Measurements from ENCODE around the gene ZNF532. TPM values are rescaled to one million over a fixed set of nuclear protein-coding genes. Genes with fewer than 3 reads are reported as not detected.

Gene ZNF532
- total and polyA plus RNA-seq, 4 donors: 19.3 to 194 (median 113) TPM

DNA sequence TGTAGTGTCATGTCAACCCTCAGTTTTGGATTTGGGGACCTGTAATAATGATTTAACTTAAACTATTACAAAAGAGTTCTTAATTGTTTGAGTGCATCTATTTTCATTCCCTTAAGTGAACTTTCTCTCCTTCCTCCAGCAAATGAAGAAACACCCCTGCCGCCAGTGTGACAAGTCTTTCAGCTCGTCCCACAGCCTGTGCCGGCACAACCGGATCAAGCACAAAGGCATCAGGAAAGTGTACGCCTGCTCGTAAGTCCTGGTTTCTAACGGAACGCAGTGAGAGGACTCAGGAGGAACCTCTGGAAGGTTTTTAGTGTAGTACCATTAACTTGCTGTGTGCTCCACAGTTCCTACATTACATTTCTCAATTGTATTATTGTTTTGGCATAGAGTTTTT is 114.2 kb downstream of the ZNF532 start:
- intact Hi-C loops (cut with DNase I): loop anchor here in 1 of 2 donors (5.0 kb wide), 1 partner anchor 42 kb away; no protein-coding TSS in a partner anchor
- H3K4me3 ChIP-seq (ENCODE audit: low read length in 2 of 2): no peak overlapping the region
- ATAC-seq (ENCODE audit: low FRiP score): no peak
- no peaks in the 10 kb centered on the region for H3K4me1 ChIP-seq (ENCODE audit: control insufficient read depth in 1 of 2, insufficient read depth in 2 of 2, low read length in 2 of 2)
- no peaks in the 10 kb centered on the region for H3K9me3 ChIP-seq (ENCODE audit: control insufficient read depth, low read length)
- no peaks in the 10 kb centered on the region for H3K27me3 ChIP-seq (ENCODE audit: control insufficient read depth in 1 of 2, insufficient read depth in 2 of 2, low read length in 1 of 2)
- no peak for DNase-seq
- peaks cover 2 to 4% of the 10 kb centered on the region in 2 donors for H3K36me3 ChIP-seq (ENCODE audit: control insufficient read depth in 1 of 2, insufficient read depth in 2 of 2, low read length in 1 of 2)
- 77 to 81% methylated on average over 8 of the region's 8 CpGs for WGBS, 2 donors
- H3K27ac ChIP-seq (ENCODE audit: low read depth in 1 of 2, low read length in 2 of 2): no peak overlapping the region

DNA sequence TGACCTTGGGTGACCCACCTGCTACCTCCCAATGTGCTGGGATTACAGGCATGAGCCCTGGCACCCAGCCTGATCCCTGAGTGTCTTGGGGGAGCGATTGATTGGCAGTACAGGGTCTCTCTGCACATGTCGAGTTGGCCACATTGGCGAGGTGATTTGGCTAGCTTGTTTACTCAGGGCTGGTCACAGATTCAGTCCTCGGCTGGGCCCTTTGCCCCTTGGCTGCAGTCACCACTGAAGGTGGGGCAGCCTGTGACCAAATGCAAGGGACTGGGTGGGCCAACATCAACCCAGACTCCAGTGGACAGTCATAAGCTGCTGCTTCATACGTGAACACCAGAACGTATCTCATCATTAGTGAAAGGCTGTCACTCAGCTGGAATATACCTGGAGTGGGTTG is 114.9 kb downstream of the ZNF532 start:
- no peak for DNase-seq
- ATAC-seq (ENCODE audit: low FRiP score): no peak
- Histone ChIP-seq H3K36me3 (ENCODE audit: control insufficient read depth in 1 of 2, insufficient read depth in 2 of 2, low read length in 1 of 2) (peaks cover 2 to 4% of the 10 kb centered on the region in 2 donors), H3K27ac (ENCODE audit: low read depth in 1 of 2, low read length in 2 of 2) (no peak overlapping the region), H3K4me1 (ENCODE audit: control insufficient read depth in 1 of 2, insufficient read depth in 2 of 2, low read length in 2 of 2) (no peaks in the 10 kb centered on the region), H3K9me3 (ENCODE audit: control insufficient read depth, low read length) (no peaks in the 10 kb centered on the region), H3K4me3 (ENCODE audit: low read length in 2 of 2) (no peak overlapping the region), H3K27me3 (ENCODE audit: control insufficient read depth in 1 of 2, insufficient read depth in 2 of 2, low read length in 1 of 2) (no peaks in the 10 kb centered on the region)
- WGBS, 2 donors: 51 to 59% methylated on average over 6 of the region's 6 CpGs
- intact Hi-C loops (cut with DNase I): loop anchor here in 1 of 2 donors (5.0 kb wide), 1 partner anchor 42 kb away; no protein-coding TSS in a partner anchor

DNA sequence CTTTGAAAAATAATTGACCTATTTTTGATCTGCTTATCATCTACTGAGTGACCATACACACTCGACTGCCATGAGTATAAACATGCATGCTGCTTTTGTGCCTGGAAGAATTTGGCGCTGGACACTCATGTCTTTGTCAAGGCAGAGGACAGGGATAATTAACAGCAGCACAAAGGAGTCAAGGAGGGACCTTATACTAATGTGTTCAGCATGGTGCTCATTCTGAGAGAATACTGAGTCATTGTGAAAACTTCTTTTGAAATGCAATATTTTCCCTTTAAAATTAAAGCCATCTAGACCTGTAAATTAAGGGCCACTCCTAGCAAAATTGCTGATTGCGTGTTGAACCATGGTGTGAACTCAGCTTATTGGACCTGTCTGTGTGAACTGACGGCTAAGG is 116.3 kb downstream of the ZNF532 start:
- WGBS, 2 donors: 71 to 73% methylated on average over 4 of the region's 4 CpGs
- peaks cover 2 to 4% of the 10 kb centered on the region in 2 donors for H3K36me3 ChIP-seq (ENCODE audit: control insufficient read depth in 1 of 2, insufficient read depth in 2 of 2, low read length in 1 of 2)
- no peak for ATAC-seq (ENCODE audit: low FRiP score)
- H3K27ac ChIP-seq (ENCODE audit: low read depth in 1 of 2, low read length in 2 of 2): no peak overlapping the region
- H3K4me3 ChIP-seq (ENCODE audit: low read length in 2 of 2): no peak overlapping the region
- no peak for DNase-seq
- no peaks in the 10 kb centered on the region for H3K27me3 ChIP-seq (ENCODE audit: control insufficient read depth in 1 of 2, insufficient read depth in 2 of 2, low read length in 1 of 2)
- no peaks in the 10 kb centered on the region for H3K4me1 ChIP-seq (ENCODE audit: control insufficient read depth in 1 of 2, insufficient read depth in 2 of 2, low read length in 2 of 2)
- intact Hi-C loops (cut with DNase I): no loop called here
- no peaks in the 10 kb centered on the region for H3K9me3 ChIP-seq (ENCODE audit: control insufficient read depth, low read length)

DNA sequence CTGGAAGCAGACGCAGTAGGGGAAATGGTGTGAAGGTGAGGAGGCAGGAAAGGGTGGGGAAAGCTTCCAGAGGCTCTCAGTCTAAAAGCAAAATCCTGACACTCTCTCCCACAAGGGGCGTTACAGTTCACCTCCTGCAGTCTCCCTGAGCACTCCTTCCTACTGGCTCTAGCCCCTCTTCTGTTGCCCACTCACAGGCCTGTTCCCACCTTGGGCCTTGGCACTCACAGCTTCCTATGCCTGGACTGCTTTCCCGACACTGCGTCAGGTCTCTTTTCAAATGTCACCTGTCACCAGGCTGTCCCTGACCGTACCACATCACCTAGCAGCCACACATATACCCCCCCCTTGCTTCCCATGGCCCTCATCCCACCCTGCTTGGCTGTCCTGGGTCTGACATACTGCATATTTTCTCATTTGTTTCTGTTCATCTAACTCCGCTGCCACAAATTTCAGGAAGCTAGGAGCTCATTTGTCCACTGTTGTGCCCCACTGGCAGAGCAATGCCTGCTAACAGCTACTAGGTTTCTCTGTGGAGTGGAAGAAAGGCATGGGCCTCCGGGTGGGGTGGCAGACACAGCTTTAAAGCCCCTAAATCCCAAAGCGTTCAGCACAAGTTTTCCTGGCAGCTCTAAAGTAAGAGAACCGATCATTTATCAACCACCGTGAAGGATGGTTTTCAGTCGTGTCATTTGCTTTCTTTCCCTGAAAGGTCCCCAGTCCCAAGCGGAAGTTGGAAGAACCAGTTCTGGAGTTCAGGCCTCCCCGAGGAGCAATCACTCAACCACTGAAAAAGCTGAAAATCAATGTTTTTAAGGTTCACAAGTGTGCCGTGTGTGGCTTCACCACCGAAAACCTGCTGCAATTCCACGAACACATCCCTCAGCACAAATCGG is 118.8 kb downstream of the ZNF532 start:
- Histone ChIP-seq H3K4me3 (ENCODE audit: low read length in 2 of 2) (no peak overlapping the region), H3K27me3 (ENCODE audit: control insufficient read depth in 1 of 2, insufficient read depth in 2 of 2, low read length in 1 of 2) (no peaks in the 10 kb centered on the region), H3K9me3 (ENCODE audit: control insufficient read depth, low read length) (no peaks in the 10 kb centered on the region), H3K27ac (ENCODE audit: low read depth in 1 of 2, low read length in 2 of 2) (no peak overlapping the region), H3K36me3 (ENCODE audit: control insufficient read depth in 1 of 2, insufficient read depth in 2 of 2, low read length in 1 of 2) (peaks cover 2 to 4% of the 10 kb centered on the region in 2 donors), H3K4me1 (ENCODE audit: control insufficient read depth in 1 of 2, insufficient read depth in 2 of 2, low read length in 2 of 2) (peaks cover under 1% of the 10 kb centered on the region in 2 donors)
- 63 to 73% methylated on average over 17 of the region's 17 CpGs for WGBS, 2 donors
- DNase-seq (no peak), ATAC-seq (ENCODE audit: low FRiP score) (no peak)
- intact Hi-C loops (cut with DNase I): no loop called here

DNA sequence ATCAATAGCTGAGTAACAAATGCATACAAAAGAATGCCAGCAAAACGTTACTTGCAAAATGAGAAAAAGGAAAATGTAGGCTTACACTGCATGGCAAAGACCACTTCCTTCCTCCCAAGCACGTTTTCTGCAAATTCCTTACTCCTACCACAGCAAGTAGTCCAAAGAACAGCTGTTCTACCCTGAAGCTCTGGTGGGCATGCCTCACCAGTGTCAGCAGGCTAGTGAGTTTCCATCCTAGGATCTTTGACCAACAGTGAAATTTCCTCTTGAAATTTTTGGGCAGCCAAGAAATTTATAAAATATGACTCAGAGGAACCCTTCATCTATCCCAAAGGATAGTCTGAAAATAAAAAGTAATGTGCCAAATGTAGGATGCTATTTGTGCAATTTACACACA is 123.9 kb downstream of the ZNF532 start:
- no peak for ATAC-seq (ENCODE audit: low FRiP score)
- no peaks in the 10 kb centered on the region for H3K9me3 ChIP-seq (ENCODE audit: control insufficient read depth, low read length)
- no peaks in the 10 kb centered on the region for H3K27me3 ChIP-seq (ENCODE audit: control insufficient read depth in 1 of 2, insufficient read depth in 2 of 2, low read length in 1 of 2)
- no peak overlapping the region for H3K4me3 ChIP-seq (ENCODE audit: low read length in 2 of 2)
- WGBS, 2 donors: 29 to 39% methylated on average over 2 of the region's 2 CpGs
- H3K4me1 ChIP-seq (ENCODE audit: control insufficient read depth in 1 of 2, insufficient read depth in 2 of 2, low read length in 2 of 2): peaks cover 8 to 11% of the 10 kb centered on the region in 2 donors
- H3K36me3 ChIP-seq (ENCODE audit: control insufficient read depth in 1 of 2, insufficient read depth in 2 of 2, low read length in 1 of 2): no peaks in the 10 kb centered on the region
- DNase-seq: no peak
- H3K27ac ChIP-seq (ENCODE audit: low read depth in 1 of 2, low read length in 2 of 2): peak overlapping the region in 1 of 2 donors; percentile 54
- intact Hi-C loops (cut with DNase I): loop anchor here in 1 of 2 donors (5.0 kb wide), 1 partner anchor 91 kb away; no protein-coding TSS in a partner anchor

DNA sequence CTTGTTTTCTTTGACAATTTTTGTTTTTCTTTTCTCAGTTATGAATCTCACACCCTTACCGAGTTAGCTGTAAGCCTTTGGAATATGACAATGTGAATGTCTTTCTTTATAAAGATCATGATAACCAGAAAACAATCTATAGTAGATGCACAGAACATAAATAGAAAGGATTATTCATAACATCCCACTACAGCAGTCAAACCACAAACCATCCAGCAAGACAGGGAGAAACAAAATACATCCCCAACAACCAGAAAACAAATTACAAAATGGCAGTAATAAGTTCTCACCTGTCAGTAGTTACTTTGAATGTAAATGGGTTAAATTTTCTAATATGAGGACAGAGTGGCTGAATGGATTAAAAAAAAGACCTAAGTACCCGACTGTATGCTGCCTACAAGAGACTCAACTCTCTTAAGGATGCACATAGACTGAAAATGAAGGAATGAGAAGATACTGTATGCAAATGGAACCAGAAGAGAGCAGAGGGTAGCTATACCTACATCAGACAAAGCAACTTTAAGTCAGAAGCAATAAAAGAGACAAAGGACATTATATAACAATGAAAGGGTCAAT is 124.6 kb downstream of the ZNF532 start:
- ATAC-seq (ENCODE audit: low FRiP score): no peak
- no peaks in the 10 kb centered on the region for H3K27me3 ChIP-seq (ENCODE audit: control insufficient read depth in 1 of 2, insufficient read depth in 2 of 2, low read length in 1 of 2)
- H3K4me3 ChIP-seq (ENCODE audit: low read length in 2 of 2): no peak overlapping the region
- intact Hi-C loops (cut with DNase I): loop anchor here in 1 of 2 donors (5.0 kb wide), 1 partner anchor 92 kb away; no protein-coding TSS in a partner anchor
- DNase-seq: no peak
- peak overlapping the region in 1 of 2 donors; percentile 67 for H3K27ac ChIP-seq (ENCODE audit: low read depth in 1 of 2, low read length in 2 of 2)
- WGBS, 2 donors: 88% methylated on average over 2 of the region's 2 CpGs
- H3K9me3 ChIP-seq (ENCODE audit: control insufficient read depth, low read length): no peaks in the 10 kb centered on the region
- H3K4me1 ChIP-seq (ENCODE audit: control insufficient read depth in 1 of 2, insufficient read depth in 2 of 2, low read length in 2 of 2): peaks cover 10 to 11% of the 10 kb centered on the region in 2 donors
- no peaks in the 10 kb centered on the region for H3K36me3 ChIP-seq (ENCODE audit: control insufficient read depth in 1 of 2, insufficient read depth in 2 of 2, low read length in 1 of 2)

DNA sequence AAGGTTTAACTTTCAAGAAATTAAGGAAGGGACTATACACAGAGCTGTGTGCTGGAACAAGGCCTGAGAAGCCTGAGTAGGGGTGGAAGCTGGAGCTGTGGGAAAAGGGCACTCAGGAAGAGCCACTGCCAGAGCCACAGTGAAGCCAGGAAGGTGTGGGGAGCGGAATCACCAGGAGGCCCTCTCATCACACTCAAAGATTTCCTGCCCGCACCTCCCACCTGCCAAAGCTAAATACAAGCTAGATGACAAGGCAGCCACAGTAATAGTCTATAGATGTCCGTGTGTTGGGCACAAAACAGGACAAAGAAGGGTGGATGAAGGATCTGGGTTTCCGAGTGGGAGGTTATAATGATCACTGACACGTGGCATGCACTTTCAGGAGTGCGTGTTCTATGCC is 126.0 kb downstream of the ZNF532 start:
- DNase-seq (no peak), ATAC-seq (ENCODE audit: low FRiP score) (peak; percentile 16)
- H3K27me3 ChIP-seq (ENCODE audit: control insufficient read depth in 1 of 2, insufficient read depth in 2 of 2, low read length in 1 of 2): no peaks in the 10 kb centered on the region
- peak overlapping the region; percentile 100 for H3K27ac ChIP-seq (ENCODE audit: low read depth in 1 of 2, low read length in 2 of 2)
- peaks cover 12 to 15% of the 10 kb centered on the region in 2 donors for H3K4me1 ChIP-seq (ENCODE audit: control insufficient read depth in 1 of 2, insufficient read depth in 2 of 2, low read length in 2 of 2)
- no peaks in the 10 kb centered on the region for H3K9me3 ChIP-seq (ENCODE audit: control insufficient read depth, low read length)
- intact Hi-C loops (cut with DNase I): loop anchor here (5.0 to 10.0 kb wide), 4 partner anchors 78 to 1206 kb away; no protein-coding TSS in a partner anchor
- WGBS, 2 donors: 35 to 42% methylated on average over 6 of the region's 6 CpGs
- no peak overlapping the region for H3K4me3 ChIP-seq (ENCODE audit: low read length in 2 of 2)
- no peaks in the 10 kb centered on the region for H3K36me3 ChIP-seq (ENCODE audit: control insufficient read depth in 1 of 2, insufficient read depth in 2 of 2, low read length in 1 of 2)

DNA sequence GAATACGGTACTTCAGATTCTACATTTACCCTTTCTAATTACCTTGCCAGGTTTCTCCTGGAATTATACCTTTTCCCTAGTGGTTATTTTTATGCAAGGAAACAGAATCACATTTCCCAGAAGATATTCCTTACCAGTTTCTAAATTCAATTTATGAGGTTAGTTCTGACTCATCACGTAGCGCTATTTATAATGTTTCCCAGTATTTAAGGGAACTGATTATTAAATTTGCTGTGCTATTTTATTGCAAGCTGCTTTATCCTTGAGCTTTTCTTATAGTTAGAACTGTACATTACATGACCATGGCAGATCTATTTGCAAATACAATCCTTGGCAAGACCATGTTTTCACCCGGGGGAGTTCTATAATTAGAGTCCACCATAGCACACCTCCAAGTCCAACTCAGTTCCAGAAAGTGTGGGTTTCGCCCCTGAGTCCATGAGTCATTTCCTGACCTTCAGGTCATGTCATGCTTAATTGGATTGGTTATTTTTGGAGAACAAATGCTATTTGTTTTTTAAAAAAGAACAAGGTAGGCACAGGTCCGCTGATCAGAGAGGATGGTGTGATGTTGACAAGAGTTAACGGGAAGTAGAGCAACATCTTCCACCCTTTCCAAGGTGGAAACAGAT is 126.6 kb downstream of the ZNF532 start:
- intact Hi-C loops (cut with DNase I): loop anchor here (5.0 to 10.0 kb wide), 4 partner anchors 79 to 1206 kb away; no protein-coding TSS in a partner anchor
- Histone ChIP-seq H3K4me3 (ENCODE audit: low read length in 2 of 2) (no peak overlapping the region), H3K27ac (ENCODE audit: low read depth in 1 of 2, low read length in 2 of 2) (peak overlapping the region; percentile 100), H3K27me3 (ENCODE audit: control insufficient read depth in 1 of 2, insufficient read depth in 2 of 2, low read length in 1 of 2) (no peaks in the 10 kb centered on the region), H3K9me3 (ENCODE audit: control insufficient read depth, low read length) (no peaks in the 10 kb centered on the region), H3K4me1 (ENCODE audit: control insufficient read depth in 1 of 2, insufficient read depth in 2 of 2, low read length in 2 of 2) (peaks cover 13 to 15% of the 10 kb centered on the region in 2 donors), H3K36me3 (ENCODE audit: control insufficient read depth in 1 of 2, insufficient read depth in 2 of 2, low read length in 1 of 2) (no peaks in the 10 kb centered on the region)
- WGBS, 2 donors: 18 to 20% methylated on average over 7 of the region's 7 CpGs
- peak; percentile 51 for ATAC-seq (ENCODE audit: low FRiP score)
- DNase-seq: no peak
